Activated CD4-positive, alpha-beta memory T cell treated with anti-CD3 and anti-CD28 coated beads, Interleukin-2, amount 10 ng/mL, durations not matched to agents 7 days and 5 days (primary cell): ENCODE measurements around the gene LRRC47. TPM values are rescaled to one million over a fixed set of nuclear protein-coding genes. Genes with fewer than 3 reads are reported as not detected.
"Not testable (repeated sequence)": the region's sequence is repeated elsewhere in the genome, so short reads cannot be mapped to it uniquely, and the experiment has no call there.

Experiments
- CTCF ChIA-PET: fragments of 350-600 bp; sonication (Branson Sonifier 250); formaldehyde crosslinking; loops from one replicate; lab custom pipeline; 2021; ENCODE audit warnings: antibody characterized with exemption, inconsistent platforms; lab: Charles Lee
- POLR2A ChIA-PET: fragments of 350-600 bp; sonication (Branson Sonifier 250); formaldehyde crosslinking; loops from one replicate; lab custom pipeline; 2021; ENCODE audit warnings: antibody characterized with exemption; lab: Charles Lee
- DNase-seq: peaks from one replicate; pipeline ENCODE4 v3.0.0-alpha.2; 2020
- H3K27ac Mint-ChIP-seq: one replicate; pipeline ENCODE4 v1.8.0; 2021; ENCODE audit warnings: mild to moderate bottlenecking, mixed read lengths
- H3K27me3 Mint-ChIP-seq: one replicate; pipeline ENCODE4 v1.8.0; 2021; ENCODE audit warnings: mixed read lengths
- H3K36me3 Mint-ChIP-seq: one replicate; pipeline ENCODE4 v1.8.0; 2021; ENCODE audit warnings: low read depth, mixed read lengths
- H3K4me1 Mint-ChIP-seq: one replicate; pipeline ENCODE4 v1.8.0; 2021; ENCODE audit warnings: mixed read lengths
- H3K4me3 Mint-ChIP-seq: one replicate; pipeline ENCODE4 v1.8.0; 2021; ENCODE audit warnings: mild to moderate bottlenecking, mixed read lengths
- H3K9me3 Mint-ChIP-seq: one replicate; pipeline ENCODE4 v1.8.0; 2021; ENCODE audit warnings: mixed read lengths
- total RNA-seq, 2 experiments: library from RNA; stranded (reverse); gene quantifications; one replicate each; pipeline ENCODE4 v1.2.3, GENCODE V29; 2021

LRRC47 gene
- total RNA-seq, 2 experiments from 2014 or later: 32.4 to 33.5 TPM

GRCh38 chr1:3756394-3756793 lies 39.9 kb downstream of the LRRC47 start:
- POLR2A ChIA-PET: interaction anchor here (1.3 kb wide), 1 partner anchor 12 kb away, joined by 3 read pairs; no protein-coding TSS in a partner anchor
- H3K4me3 Mint-ChIP-seq: no peak overlapping the region
- no peak for DNase-seq
- no peaks in the 10 kb centered on the region for H3K9me3 Mint-ChIP-seq
- CTCF ChIA-PET: no interaction called here
- no peaks in the 10 kb centered on the region for H3K4me1 Mint-ChIP-seq
- H3K36me3 Mint-ChIP-seq: no peaks in the 10 kb centered on the region
- no peak overlapping the region for H3K27ac Mint-ChIP-seq
- H3K27me3 Mint-ChIP-seq: peaks cover 3% of the 10 kb centered on the region

DNA sequence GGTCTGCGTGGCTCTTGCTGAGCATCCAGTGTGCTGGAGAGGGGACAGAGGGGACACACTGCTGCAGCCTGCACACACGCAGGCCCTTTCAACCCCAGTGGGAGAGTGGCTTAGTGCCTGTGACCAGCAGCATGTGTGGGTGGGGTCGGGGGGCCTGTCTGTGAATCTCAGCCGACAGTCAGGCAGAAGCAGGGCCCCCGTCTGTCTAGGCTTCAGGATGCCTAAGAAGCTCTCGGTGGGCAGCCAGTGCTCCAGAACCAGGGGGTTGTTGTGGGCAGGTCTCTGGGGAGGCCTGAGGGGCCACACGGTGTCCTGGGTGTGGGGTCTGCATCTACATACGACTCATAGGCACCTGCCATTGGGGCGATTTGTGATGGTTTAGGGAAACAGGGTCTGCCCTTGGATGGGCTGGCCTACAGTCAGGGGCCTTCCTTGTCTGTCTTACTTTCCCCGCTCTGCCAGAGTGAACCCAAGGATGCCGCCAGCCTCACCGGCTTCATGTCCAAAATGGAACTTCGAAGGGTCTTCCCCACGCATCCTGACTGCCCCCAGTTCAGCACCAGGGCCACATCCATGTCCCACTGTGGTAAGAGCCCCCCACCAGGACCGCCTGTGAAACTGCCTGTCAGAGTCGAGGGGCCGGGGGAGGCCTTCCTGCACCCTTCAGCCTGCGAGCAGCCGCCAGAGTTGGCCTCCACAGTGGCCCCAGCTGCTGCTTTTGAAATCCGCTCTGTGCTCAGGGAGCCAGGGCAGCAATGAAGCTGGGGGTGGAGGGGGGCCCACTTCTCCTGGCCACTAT lies 42.4 kb downstream of the LRRC47 start:
- ChIA-PET CTCF (no interaction called here), POLR2A (no interaction called here)
- Mint-ChIP-seq H3K4me1 (peaks cover 1% of the 10 kb centered on the region), H3K36me3 (no peaks in the 10 kb centered on the region), H3K9me3 (no peaks in the 10 kb centered on the region), H3K27ac (no peak overlapping the region), H3K4me3 (no peak overlapping the region), H3K27me3 (no peaks in the 10 kb centered on the region)
- DNase-seq: no peak

DNA sequence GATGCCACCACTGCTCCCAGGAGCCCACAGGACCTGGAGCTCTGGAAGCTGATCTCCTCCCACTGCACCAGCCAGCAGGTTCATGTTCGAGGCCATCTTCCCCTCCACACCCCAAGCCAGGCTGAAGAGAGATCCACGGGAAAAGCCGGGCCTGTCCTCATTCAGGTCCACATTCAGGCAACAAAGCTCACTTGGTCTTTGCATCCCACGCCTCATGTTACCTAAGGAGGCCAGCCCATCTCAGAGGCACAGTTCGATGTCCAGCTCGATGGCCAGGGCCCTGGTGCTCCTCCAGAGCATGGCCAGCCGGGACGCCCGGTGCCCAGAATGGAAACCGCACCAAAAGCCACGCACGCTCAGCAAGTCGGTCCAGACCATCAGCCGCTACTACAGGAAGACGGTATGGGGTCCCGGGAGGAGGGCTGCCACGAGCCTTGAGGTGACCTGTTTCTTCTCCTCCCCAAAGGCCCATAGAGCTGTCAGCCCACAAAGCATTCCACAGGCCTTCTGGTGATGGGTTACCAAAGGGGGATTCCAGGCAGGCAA lies 43.8 kb downstream of the LRRC47 start, which contains the start of gene CCDC27:
Gene CCDC27, plus strand, starts transcription at position 51 of the 546 bp plus-strand sequence. Its CDS starts 32 bp downstream, at position 83.
- POLR2A ChIA-PET: no interaction called here
- no peak within 1 kb of the TSS for H3K4me3 Mint-ChIP-seq
- CTCF ChIA-PET: no interaction called here
- H3K27me3 Mint-ChIP-seq: no peaks in the 10 kb centered on the region
- no peak for DNase-seq
- H3K9me3 Mint-ChIP-seq: no peaks in the 10 kb centered on the region
- H3K27ac Mint-ChIP-seq: no peak within 1 kb of the TSS
- no peaks in the 10 kb centered on the region for H3K36me3 Mint-ChIP-seq
- H3K4me1 Mint-ChIP-seq: peaks cover 12% of the 10 kb centered on the region

- H3K4me3 Mint-ChIP-seq: no peak overlapping the region
- POLR2A ChIA-PET: no interaction called here
These were observed 45.6 kb downstream of the LRRC47 start for GRCh38 chr1:3750741-3751140.

DNA sequence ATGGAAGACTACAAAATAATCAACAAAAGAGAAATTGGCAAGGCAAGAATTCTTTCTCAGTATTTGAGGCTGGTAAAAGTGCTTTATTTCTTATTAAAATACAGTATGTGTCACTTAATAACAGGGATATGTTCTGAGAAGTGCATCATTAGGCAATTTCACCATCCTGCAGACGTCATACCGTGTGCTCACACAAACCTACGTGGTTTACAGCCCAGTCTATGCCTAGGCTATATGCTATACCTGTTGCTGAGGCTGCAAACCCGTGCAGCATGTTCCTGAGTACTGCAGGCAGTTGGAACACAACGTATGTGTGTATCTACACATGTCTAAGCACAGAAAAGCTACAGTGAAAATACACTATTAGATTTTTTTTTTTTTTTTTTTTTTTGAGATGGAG lies 46.8 kb downstream of the LRRC47 start:
- Mint-ChIP-seq H3K9me3 (no peaks in the 10 kb centered on the region), H3K27me3 (no peaks in the 10 kb centered on the region), H3K4me3 (no peak overlapping the region), H3K4me1 (peaks cover 31% of the 10 kb centered on the region), H3K36me3 (peaks cover 4% of the 10 kb centered on the region), H3K27ac (no peak overlapping the region)
- no peak for DNase-seq
- POLR2A ChIA-PET: no interaction called here
- CTCF ChIA-PET: interaction anchor here (0.7 kb wide), 1 partner anchor 40 kb away, joined by 3 read pairs; no protein-coding TSS in a partner anchor

More at GRCh38 chr1:3750741-3751140, 45.6 kb downstream of the LRRC47 start:
- Mint-ChIP-seq H3K27ac (no peak overlapping the region), H3K27me3 (no peaks in the 10 kb centered on the region), H3K9me3 (no peaks in the 10 kb centered on the region), H3K4me1 (peaks cover 21% of the 10 kb centered on the region), H3K36me3 (no peaks in the 10 kb centered on the region)
- CTCF ChIA-PET: no interaction called here
- no peak for DNase-seq

- DNase-seq: not testable (repeated sequence)
These were observed 47.9 kb downstream of the LRRC47 start for GRCh38 chr1:3748316-3748900.

GRCh38 chr1:3747903-3748302 lies 48.4 kb downstream of the LRRC47 start:
- Mint-ChIP-seq H3K4me1 (peaks cover 33% of the 10 kb centered on the region), H3K4me3 (peak overlapping the region; percentile 58), H3K27ac (no peak overlapping the region), H3K27me3 (no peaks in the 10 kb centered on the region), H3K9me3 (no peaks in the 10 kb centered on the region), H3K36me3 (peaks cover 4% of the 10 kb centered on the region)
- DNase-seq: no peak
- CTCF ChIA-PET: no interaction called here
- POLR2A ChIA-PET: no interaction called here

More at GRCh38 chr1:3748316-3748900, 47.9 kb downstream of the LRRC47 start:
- H3K4me3 Mint-ChIP-seq: peak overlapping the region; percentile 58
- H3K36me3 Mint-ChIP-seq, H3K27ac Mint-ChIP-seq, H3K9me3 Mint-ChIP-seq, H3K27me3 Mint-ChIP-seq, CTCF ChIA-PET, POLR2A ChIA-PET: not testable (repeated sequence)
- H3K4me1 Mint-ChIP-seq: peaks cover 31% of the 10 kb centered on the region

DNA sequence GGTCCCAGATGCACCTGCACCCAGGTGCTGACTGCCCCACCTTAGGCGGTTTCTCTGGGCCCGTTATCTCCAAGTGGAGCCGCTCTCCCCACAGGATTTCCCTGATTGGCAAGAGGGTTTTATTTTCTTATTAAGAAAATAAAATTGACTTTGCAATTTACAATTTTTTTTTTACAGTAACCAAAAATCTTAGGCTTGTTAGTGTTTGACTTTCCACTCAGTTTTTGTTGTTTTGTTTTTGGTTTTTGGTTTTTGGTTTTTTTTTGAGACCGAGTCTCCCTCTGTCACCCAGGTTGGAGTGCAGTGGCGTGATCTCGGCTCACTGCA lies 48.8 kb downstream of the LRRC47 start:
- Mint-ChIP-seq H3K36me3 (peaks cover 4% of the 10 kb centered on the region), H3K4me1 (peaks cover 33% of the 10 kb centered on the region), H3K9me3 (no peaks in the 10 kb centered on the region), H3K27me3 (no peaks in the 10 kb centered on the region), H3K27ac (no peak overlapping the region), H3K4me3 (peak overlapping the region; percentile 58)
- DNase-seq: no peak
- POLR2A ChIA-PET: no interaction called here
- CTCF ChIA-PET: no interaction called here

GRCh38 chr1:3746830-3747521 lies 49.3 kb downstream of the LRRC47 start:
- Mint-ChIP-seq H3K9me3 (no peaks in the 10 kb centered on the region), H3K4me3 (peak overlapping the region; percentile 58), H3K4me1 (peaks cover 33% of the 10 kb centered on the region), H3K27ac (no peak overlapping the region), H3K27me3 (no peaks in the 10 kb centered on the region), H3K36me3 (peaks cover 4% of the 10 kb centered on the region)
- POLR2A ChIA-PET: no interaction called here
- peak; percentile 89 for DNase-seq
- CTCF ChIA-PET: no interaction called here

- Mint-ChIP-seq H3K27me3 (no peaks in the 10 kb centered on the region), H3K27ac (no peak overlapping the region)
- CTCF ChIA-PET: no interaction called here
These were observed 49.9 kb downstream of the LRRC47 start for GRCh38 chr1:3746389-3746829.

DNA sequence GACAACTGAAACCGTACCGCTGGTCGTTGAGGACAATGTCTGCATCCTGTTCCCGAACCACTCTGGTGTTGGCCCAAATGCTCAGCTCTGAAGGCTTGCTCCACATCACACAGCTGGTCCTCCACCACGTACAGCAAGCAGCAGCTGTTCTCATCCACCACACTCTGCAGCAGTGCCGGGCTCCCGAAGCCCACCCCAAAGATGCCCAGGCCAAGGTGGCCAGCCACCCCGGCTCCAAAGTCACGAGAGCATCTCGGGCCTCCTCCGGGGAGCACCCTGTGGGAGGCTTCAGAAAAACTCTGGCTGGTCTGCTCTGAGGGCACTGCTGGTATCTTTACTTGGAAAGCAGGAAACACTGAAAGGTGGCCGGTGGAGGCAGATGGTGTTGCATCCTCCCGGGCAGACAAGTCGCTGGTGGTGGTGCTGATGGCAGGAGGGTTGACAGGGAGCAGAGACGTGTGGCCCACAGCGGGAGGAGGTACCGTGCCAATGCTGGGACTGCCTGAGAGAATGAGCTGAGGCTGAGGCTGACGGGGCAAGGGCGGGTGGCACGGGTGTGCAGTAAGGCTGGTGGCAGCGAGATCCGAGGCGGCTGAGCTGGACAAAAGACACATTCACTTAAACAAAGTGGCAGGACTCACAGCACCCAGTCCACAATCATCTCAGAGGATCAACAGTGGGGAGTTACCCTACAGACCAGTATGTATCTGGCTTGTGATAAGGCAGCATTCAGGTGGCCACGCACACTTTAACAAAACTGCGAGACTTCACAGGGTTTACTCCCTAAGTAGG lies 50.5 kb downstream of the LRRC47 start:
- ChIA-PET POLR2A (no interaction called here), CTCF (no interaction called here)
- peaks cover 33% of the 10 kb centered on the region for H3K4me1 Mint-ChIP-seq
- peak overlapping the region; percentile 35 for H3K27ac Mint-ChIP-seq
- no peaks in the 10 kb centered on the region for H3K9me3 Mint-ChIP-seq
- peaks cover 4% of the 10 kb centered on the region for H3K36me3 Mint-ChIP-seq
- peak overlapping the region; percentile 58 for H3K4me3 Mint-ChIP-seq
- no peak for DNase-seq
- H3K27me3 Mint-ChIP-seq: no peaks in the 10 kb centered on the region

More at GRCh38 chr1:3746389-3746829, 49.9 kb downstream of the LRRC47 start:
- peak overlapping the region; percentile 58 for H3K4me3 Mint-ChIP-seq
- no peak for DNase-seq
- H3K9me3 Mint-ChIP-seq: no peaks in the 10 kb centered on the region
- peaks cover 4% of the 10 kb centered on the region for H3K36me3 Mint-ChIP-seq
- peaks cover 33% of the 10 kb centered on the region for H3K4me1 Mint-ChIP-seq
- POLR2A ChIA-PET: no interaction called here

DNA sequence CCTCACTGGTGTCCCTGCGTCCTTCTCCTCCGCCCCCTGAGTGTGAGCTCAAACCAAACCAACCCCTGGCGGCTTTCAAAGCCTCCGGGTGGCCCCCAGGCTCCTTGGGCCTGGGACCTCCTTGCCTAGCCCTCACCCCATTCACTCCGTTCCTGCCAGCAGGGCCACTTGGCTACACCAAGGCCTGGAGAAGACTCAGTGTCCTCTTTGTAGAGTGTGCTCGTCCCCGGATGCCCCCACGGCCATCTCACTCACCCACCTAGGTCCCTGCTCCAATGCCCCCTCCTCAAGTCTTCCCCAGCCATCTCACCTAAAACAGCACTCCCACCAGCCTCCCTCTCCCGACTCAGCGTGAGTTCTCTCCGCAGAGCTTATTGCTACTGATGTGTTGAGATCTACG lies 51.2 kb downstream of the LRRC47 start:
- ChIA-PET CTCF (no interaction called here), POLR2A (no interaction called here)
- no peaks in the 10 kb centered on the region for H3K9me3 Mint-ChIP-seq
- no peak overlapping the region for H3K4me3 Mint-ChIP-seq
- no peaks in the 10 kb centered on the region for H3K27me3 Mint-ChIP-seq
- H3K27ac Mint-ChIP-seq: peak overlapping the region; percentile 35
- DNase-seq: no peak
- peaks cover 33% of the 10 kb centered on the region for H3K4me1 Mint-ChIP-seq
- peaks cover 4% of the 10 kb centered on the region for H3K36me3 Mint-ChIP-seq
